Neuronal stem cell (in vitro differentiated cells): ENCODE results near the gene RPP38.

ENCODE experiments used
- DNase-seq: peaks from one replicate; pipeline ENCODE4 v3.0.0-alpha.2; 2013; ENCODE audit warnings: low spot score
- H2AFZ ChIP-seq: one replicate; pipeline ENCODE4 v1.6.1; 2013; ENCODE audit warnings: mild to moderate bottlenecking, low read length, inconsistent platforms
- H2AK5ac ChIP-seq: 2 replicates; pipeline ENCODE4 v1.6.1; 2013; ENCODE audit warnings: low read depth, mild to moderate bottlenecking, inconsistent platforms, low read length, moderate library complexity, mixed read lengths
- H2BK120ac ChIP-seq: 2 replicates; pipeline ENCODE4 v1.6.1; 2013; ENCODE audit warnings: low read depth, mild to moderate bottlenecking, inconsistent platforms, low read length, moderate library complexity, mixed read lengths
- H2BK12ac ChIP-seq: one replicate; pipeline ENCODE4 v1.6.1; 2013; ENCODE audit warnings: low read length, inconsistent platforms
- H2BK15ac ChIP-seq: 2 replicates; pipeline ENCODE4 v1.6.1; 2013; ENCODE audit warnings: mild to moderate bottlenecking, low read length, inconsistent platforms, mixed read lengths
- H2BK5ac ChIP-seq: one replicate; pipeline ENCODE4 v1.6.1; 2013; ENCODE audit warnings: inconsistent platforms, mild to moderate bottlenecking, low read length, moderate library complexity
- H3K14ac ChIP-seq: one replicate; pipeline ENCODE4 v1.6.1; 2013; ENCODE audit warnings: low read length, inconsistent platforms
- H3K18ac ChIP-seq: 2 replicates; pipeline ENCODE4 v1.6.1; 2013; ENCODE audit warnings: low read length, inconsistent platforms
- H3K23ac ChIP-seq: 2 replicates; pipeline ENCODE4 v1.6.1; 2013; ENCODE audit warnings: low read depth, mild to moderate bottlenecking, mixed read lengths, low read length, inconsistent platforms; ENCODE audit not compliant: poor library complexity
- H3K27ac ChIP-seq: replicated peaks from 3 replicates; pipeline ENCODE4 v1.5.1; 2013; ENCODE audit warnings: low read length, inconsistent platforms
- H3K27me3 ChIP-seq, 3 experiments: 2 replicates each; pipeline ENCODE4 v1.6.1; 2013; ENCODE audit warnings: low read length in 3 of 3, mild to moderate bottlenecking in 2 of 3, inconsistent platforms in 1 of 3, low read depth in 1 of 3, mixed read lengths in 1 of 3, moderate library complexity in 1 of 3; ENCODE audit not compliant: control insufficient read depth in 3 of 3, insufficient read depth in 3 of 3
- H3K36me3 ChIP-seq, 2 donors: replicated peaks in 1 of 2; 2 replicates each; pipeline ENCODE4 v1.6.1; 2013; ENCODE audit warnings: low read length in 2 of 2; ENCODE audit not compliant: control insufficient read depth in 2 of 2, insufficient read depth in 2 of 2
- H3K4ac ChIP-seq: 2 replicates; pipeline ENCODE4 v1.6.1; 2013; ENCODE audit warnings: inconsistent platforms, mild to moderate bottlenecking, low read length, moderate library complexity
- H3K4me1 ChIP-seq, 2 donors: 1 replicate in 1 of 2; 2 replicates in 1 of 2; pipeline ENCODE4 v1.6.1; 2013; ENCODE audit warnings: low read length in 2 of 2, low read depth in 1 of 2; ENCODE audit not compliant: control insufficient read depth in 2 of 2, insufficient read depth in 1 of 2
- H3K4me2 ChIP-seq: one replicate; pipeline ENCODE4 v1.6.1; 2013; ENCODE audit warnings: mild to moderate bottlenecking, low read length, inconsistent platforms; ENCODE audit not compliant: insufficient read depth, poor library complexity, severe bottlenecking
- H3K4me3 ChIP-seq, 2 donors: 2 replicates each; pipeline ENCODE4 v1.5.1; 2013; ENCODE audit warnings: low read length in 2 of 2, mild to moderate bottlenecking in 2 of 2, inconsistent platforms in 1 of 2, moderate library complexity in 1 of 2
- H3K79me1 ChIP-seq: one replicate; pipeline ENCODE4 v1.6.1; 2013; ENCODE audit warnings: low read depth, mild to moderate bottlenecking, inconsistent platforms, low read length, moderate library complexity
- H3K9ac ChIP-seq: one replicate; pipeline ENCODE4 v1.6.1; 2013; ENCODE audit warnings: mild to moderate bottlenecking, low read depth, low read length, inconsistent platforms; ENCODE audit not compliant: poor library complexity
- H3K9me3 ChIP-seq, 2 donors: replicated peaks in 1 of 2; 2 replicates each; pipeline versions ENCODE3 to v1.6.1; 2013; ENCODE audit warnings: low read length in 2 of 2, mild to moderate bottlenecking in 2 of 2, inconsistent platforms in 1 of 2, low read depth in 1 of 2, mixed read lengths in 1 of 2, moderate library complexity in 1 of 2; ENCODE audit not compliant: control insufficient read depth in 2 of 2, insufficient read depth in 1 of 2
- H4K8ac ChIP-seq: one replicate; pipeline ENCODE4 v1.6.1; 2013; ENCODE audit warnings: low read depth, mild to moderate bottlenecking, inconsistent platforms, low read length, moderate library complexity
- H4K91ac ChIP-seq: one replicate; pipeline ENCODE4 v1.6.1; 2013; ENCODE audit warnings: low read length, low read depth, mild to moderate bottlenecking, inconsistent platforms; ENCODE audit not compliant: poor library complexity
- WGBS, 2 donors: extraction: QIAGEN DNeasy Blood & Tissue Kit; methylation state at CpG; one replicate each; pipeline ENCODE4 v1.1.7; 2013; ENCODE audit warnings: missing lambda C conversion rate in 2 of 2, mixed read lengths in 1 of 2; ENCODE audit not compliant: insufficient read length in 2 of 2, insufficient replicate concordance in 1 of 2; ENCODE audit errors: extremely low coverage in 2 of 2; 5-methylcytosine and 5-hydroxymethylcytosine counted together

RPP38 gene

DNA sequence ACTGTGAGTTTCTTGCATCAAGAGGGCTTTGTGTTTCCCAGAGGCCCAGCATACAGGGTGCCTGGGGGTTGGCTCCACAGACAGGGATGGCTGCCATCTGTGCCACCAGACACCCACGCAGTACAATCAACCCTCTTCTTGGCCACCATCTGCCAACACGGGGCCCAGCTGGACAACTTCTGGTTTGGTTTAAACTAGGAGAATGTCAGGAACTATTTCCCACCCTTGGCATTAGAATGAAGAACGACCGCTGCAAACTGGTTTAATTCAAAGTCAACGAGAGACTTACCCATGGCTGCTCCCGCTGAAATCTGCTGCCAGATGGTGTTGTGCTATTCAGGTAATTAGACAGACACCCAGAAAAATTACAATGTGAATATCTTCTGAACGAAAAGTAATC lies 43.5 kb downstream of the RPP38 start:
- Histone ChIP-seq H3K9ac (no peak overlapping the region), H3K4me3 (no peak overlapping the region), H3K36me3 (peaks cover 2 to 34% of the 10 kb centered on the region in 2 donors), H2BK15ac (no peak overlapping the region), H3K14ac (peak overlapping the region; percentile 13), H3K4me2 (no peak overlapping the region), H3K27ac (no peak overlapping the region), H2AFZ (no peak overlapping the region), H2BK120ac (no peak overlapping the region), H3K27me3 (no peaks in the 10 kb centered on the region), H3K18ac (peak overlapping the region; percentile 48), H2AK5ac (no peak overlapping the region), H4K91ac (no peak overlapping the region), H2BK5ac (no peak overlapping the region), H3K79me1 (no peaks in the 10 kb centered on the region), H3K9me3 (no peaks in the 10 kb centered on the region), H3K23ac (no peak overlapping the region), H3K4ac (no peak overlapping the region), H2BK12ac (no peak overlapping the region), H4K8ac (no peak overlapping the region), H3K4me1 (peaks cover 4 to 13% of the 10 kb centered on the region in 2 donors)
- WGBS, 2 donors, result no CpG with 5 or more reads among the region's 7 CpGs
- no peak for DNase-seq

DNA sequence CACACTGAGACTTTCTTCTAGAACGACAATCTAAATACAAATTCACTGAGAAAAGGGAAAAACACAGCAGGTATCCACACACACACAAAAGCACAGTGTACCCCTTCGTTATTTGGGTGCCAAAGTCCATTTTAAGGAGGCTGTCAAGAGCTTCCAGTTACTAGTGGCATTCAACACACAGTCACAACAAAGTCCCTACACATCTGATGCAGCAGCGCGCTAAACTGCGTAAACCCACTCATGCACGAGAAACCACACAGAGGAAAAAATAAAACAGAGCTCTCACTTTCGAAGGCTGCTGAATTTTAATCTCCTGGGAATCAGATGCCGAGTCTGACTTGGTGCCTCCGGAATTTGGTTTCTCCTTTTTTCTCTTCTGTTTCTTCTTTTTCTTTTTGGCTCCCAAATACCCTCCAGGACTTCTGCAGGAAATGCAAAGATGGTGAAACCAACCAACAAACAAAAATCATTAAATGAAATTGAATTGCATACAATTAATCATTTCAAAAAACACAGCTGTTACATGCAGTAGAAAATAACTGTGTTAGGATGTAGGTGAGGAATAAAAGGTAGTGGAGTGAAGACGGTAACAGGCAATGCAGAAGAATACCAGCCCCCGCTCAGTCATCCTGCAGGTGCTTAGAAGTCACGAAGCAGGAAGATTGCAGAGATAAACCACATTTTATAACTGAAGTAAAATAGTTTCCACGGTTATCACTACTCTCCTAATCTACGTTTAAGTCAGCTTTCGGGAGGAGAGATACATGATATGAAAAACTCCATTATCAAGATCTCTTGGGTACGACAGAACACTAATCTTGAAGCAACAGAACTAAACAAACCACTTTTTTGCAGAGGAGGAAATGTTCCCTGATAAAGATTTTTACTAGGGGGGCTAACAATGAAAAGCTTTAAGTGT lies 44.2 kb downstream of the RPP38 start:
- H4K8ac ChIP-seq, result no peak overlapping the region
- DNase-seq, result no peak
- no peak overlapping the region for H2BK15ac ChIP-seq
- H4K91ac ChIP-seq, result no peak overlapping the region
- no peak overlapping the region for H2BK5ac ChIP-seq
- H3K4me3 ChIP-seq, result no peak overlapping the region
- H3K18ac ChIP-seq, result no peak overlapping the region
- H3K9ac ChIP-seq, result no peak overlapping the region
- H3K36me3 ChIP-seq, result peaks cover 2 to 32% of the 10 kb centered on the region in 2 donors
- no peaks in the 10 kb centered on the region for H3K79me1 ChIP-seq
- no peak overlapping the region for H3K14ac ChIP-seq
- H2BK12ac ChIP-seq, result no peak overlapping the region
- no peaks in the 10 kb centered on the region for H3K9me3 ChIP-seq
- H2AK5ac ChIP-seq, result no peak overlapping the region
- no peak overlapping the region for H3K23ac ChIP-seq
- no peak overlapping the region for H2AFZ ChIP-seq
- H3K27ac ChIP-seq, result no peak overlapping the region
- H3K4me2 ChIP-seq, result no peak overlapping the region
- H3K27me3 ChIP-seq, result no peaks in the 10 kb centered on the region
- WGBS, 2 donors, result no CpG with 5 or more reads among the region's 16 CpGs
- H3K4ac ChIP-seq, result no peak overlapping the region
- H3K4me1 ChIP-seq, result peaks cover 6 to 13% of the 10 kb centered on the region in 2 donors
- no peak overlapping the region for H2BK120ac ChIP-seq

DNA sequence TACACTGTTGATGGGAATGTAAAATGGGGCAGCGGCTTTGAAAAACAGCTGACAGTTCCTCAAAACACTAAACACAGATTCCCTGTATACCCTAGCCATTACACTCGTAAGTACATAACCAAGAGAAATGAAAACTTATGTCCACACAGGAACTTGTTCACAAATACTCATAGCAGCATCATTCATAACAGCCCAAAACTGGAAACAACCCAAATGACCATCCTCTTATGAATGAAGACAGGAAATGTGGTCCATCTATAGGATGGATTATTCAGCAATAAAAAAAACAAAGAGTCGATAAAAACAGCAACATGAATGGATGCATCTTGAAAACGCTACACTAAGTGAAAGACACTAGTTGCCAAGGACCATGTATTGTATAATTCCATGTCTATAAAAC lies 47.6 kb downstream of the RPP38 start:
- H3K27me3 ChIP-seq, result no peaks in the 10 kb centered on the region
- no peak overlapping the region for H4K8ac ChIP-seq
- H2AFZ ChIP-seq, result no peak overlapping the region
- H2BK5ac ChIP-seq, result no peak overlapping the region
- H3K4me2 ChIP-seq, result no peak overlapping the region
- no peak overlapping the region for H3K4ac ChIP-seq
- H2BK12ac ChIP-seq, result no peak overlapping the region
- peaks cover 6 to 13% of the 10 kb centered on the region in 2 donors for H3K4me1 ChIP-seq
- H3K14ac ChIP-seq, result no peak overlapping the region
- peaks cover 0 to 9% of the 10 kb centered on the region in 2 donors for H3K36me3 ChIP-seq
- DNase-seq, result no peak
- H2AK5ac ChIP-seq, result no peak overlapping the region
- peaks cover 5% of the 10 kb centered on the region for H3K79me1 ChIP-seq
- H3K9ac ChIP-seq, result no peak overlapping the region
- no peak overlapping the region for H2BK15ac ChIP-seq
- no peak overlapping the region for H4K91ac ChIP-seq
- H3K27ac ChIP-seq, result no peak overlapping the region
- no peak overlapping the region for H3K18ac ChIP-seq
- H3K9me3 ChIP-seq, result peaks cover 0 to 3% of the 10 kb centered on the region in 2 donors
- H3K4me3 ChIP-seq, result no peak overlapping the region
- no peak overlapping the region for H2BK120ac ChIP-seq
- no peak overlapping the region for H3K23ac ChIP-seq
- WGBS, 2 donors, result no CpG with 5 or more reads among the region's 4 CpGs

DNA sequence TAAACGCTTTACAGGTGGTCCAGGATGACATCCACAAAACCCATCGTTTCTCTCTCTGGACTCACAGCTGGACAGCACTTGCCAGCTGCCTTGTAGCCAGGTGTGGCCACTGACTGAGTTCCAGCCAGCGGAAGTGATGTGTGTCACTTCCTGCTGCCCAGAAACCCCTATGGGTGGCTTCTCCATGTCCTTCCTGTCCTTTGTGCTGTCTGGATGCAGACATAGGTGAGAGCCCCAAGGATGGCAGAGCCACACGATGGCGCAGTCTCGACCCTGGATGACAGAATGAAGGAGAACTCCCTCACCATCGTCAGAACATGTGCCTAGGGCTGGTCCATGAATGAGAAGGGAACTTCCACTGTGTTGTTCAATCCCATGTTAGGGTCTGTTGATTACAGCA lies 49.2 kb downstream of the RPP38 start:
- peaks cover 0 to 4% of the 10 kb centered on the region in 2 donors for H3K9me3 ChIP-seq
- H2BK120ac ChIP-seq, result no peak overlapping the region
- no peaks in the 10 kb centered on the region for H3K27me3 ChIP-seq
- H3K9ac ChIP-seq, result no peak overlapping the region
- H2BK15ac ChIP-seq, result no peak overlapping the region
- no peak overlapping the region for H3K23ac ChIP-seq
- no peak overlapping the region for H4K8ac ChIP-seq
- H3K4me1 ChIP-seq, result peaks cover 2 to 5% of the 10 kb centered on the region in 2 donors
- no peaks in the 10 kb centered on the region for H3K36me3 ChIP-seq
- H3K4ac ChIP-seq, result no peak overlapping the region
- H3K18ac ChIP-seq, result no peak overlapping the region
- no peak overlapping the region for H2BK12ac ChIP-seq
- WGBS, 2 donors, result no CpG with 5 or more reads among the region's 7 CpGs
- no peak for DNase-seq
- H3K4me3 ChIP-seq, result peak overlapping the region in 1 of 2 donors; percentile 14
- H4K91ac ChIP-seq, result no peak overlapping the region
- H2AK5ac ChIP-seq, result no peak overlapping the region
- no peak overlapping the region for H3K14ac ChIP-seq
- H3K79me1 ChIP-seq, result peaks cover 5% of the 10 kb centered on the region
- H2AFZ ChIP-seq, result no peak overlapping the region
- H3K4me2 ChIP-seq, result no peak overlapping the region
- H2BK5ac ChIP-seq, result no peak overlapping the region
- H3K27ac ChIP-seq, result no peak overlapping the region
